Uterus (tissue), 2 donors: ENCODE results near the gene GPR37L1.

ENCODE experiments used
- CTCF ChIP-seq, 4 experiments: fragments of 200-600 bp in 2 of 4; fragments of 450-650 bp in 2 of 4; sonication (generic) in 2 of 4; IDR thresholded peaks; one replicate each; pipeline ENCODE4 v1.5.1; 2016 to 2019; ENCODE audit warnings: antibody characterized with exemption in 4 of 4, mild to moderate bottlenecking in 2 of 4, moderate library complexity in 1 of 4
- POLR2A ChIP-seq, 2 donors: fragments of 450-650 bp; IDR thresholded peaks; one replicate each; pipeline ENCODE4 v1.6.1; 2016; ENCODE audit warnings: antibody characterized with exemption in 2 of 2, mild to moderate bottlenecking in 1 of 2, moderate library complexity in 1 of 2

- TF ChIP-seq CTCF (IDR thresholded peaks at IDR 0.05), result no peak
- TF ChIP-seq POLR2A (IDR thresholded peaks at IDR 0.05), result no peak
Measured at GRCh38 chr1:202170726-202171125, 48.0 kb downstream of the GPR37L1 start.
